ENCODE results near the gene TMC4. TPM values are rescaled to one million over a fixed set of nuclear protein-coding genes. Genes with fewer than 3 reads are reported as not detected.
A peak's percentile ranks its signal among the peaks of the same experiment; 100 is the strongest.

TMC4 gene
- total RNA-seq, 4 donors from 2014 or later = 91.5 to 386 (median 180) TPM

DNA sequence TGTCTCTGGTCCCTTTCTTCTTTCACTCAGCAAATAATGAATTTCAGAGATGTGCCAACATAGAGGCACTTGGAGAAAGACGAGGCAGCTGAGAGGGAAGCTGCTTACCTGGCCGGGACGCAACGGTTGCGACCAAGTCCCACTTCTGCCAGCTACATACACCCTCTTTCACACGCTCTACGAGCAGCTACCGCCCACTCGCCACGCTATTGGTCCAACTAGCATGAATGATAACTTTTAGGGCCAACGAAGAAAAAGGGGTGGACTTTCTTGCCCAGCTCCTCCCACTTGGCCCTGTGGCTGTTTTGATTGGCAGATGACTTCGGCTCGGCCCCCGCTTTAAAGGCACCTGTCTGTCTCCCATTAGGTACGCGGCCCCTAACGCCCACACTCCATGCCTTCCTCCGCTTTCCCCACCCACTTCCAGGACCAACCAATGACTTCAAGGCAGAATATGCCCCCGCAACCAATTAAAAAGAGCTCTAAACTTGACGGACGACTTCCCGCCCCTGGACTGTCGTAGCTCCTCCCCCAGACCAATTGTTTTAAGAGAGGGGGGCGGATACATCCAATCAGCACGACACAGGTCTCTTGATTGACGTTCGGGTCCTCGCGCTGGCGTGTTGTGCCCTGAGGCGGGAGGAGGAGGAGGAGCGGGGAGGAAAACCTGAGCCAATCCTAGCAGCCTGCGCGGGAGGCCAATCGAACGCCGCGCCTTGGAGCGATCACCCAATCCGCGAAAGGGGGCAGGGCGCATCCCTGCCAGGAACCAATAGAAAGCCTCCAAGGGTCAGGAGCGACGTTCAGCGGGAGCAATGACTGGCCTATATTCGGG is 35.9 kb downstream of the TMC4 start:
- in situ Hi-C loops (cut with MboI; ENCODE audit: low pct_ligation_motif_present in 1 of 4, low pct_unique_long_range_greater_than_20kb in 1 of 4, low sequenced_read_pairs in 3 of 4) (no loop called here), intact Hi-C loops (cut with DNase I; ENCODE audit: low total_unique reads) (no loop called here)
- no peaks in the 10 kb centered on the region for H3K36me3 ChIP-seq
- 0% methylated on average over 46 of the region's 46 CpGs; no CpG with 5 or more reads in 1 of the 2 donors for WGBS, 2 donors (ENCODE audit: low coverage in 1 of 2)
- no peaks in the 10 kb centered on the region for H3K9me3 ChIP-seq
- peak overlapping the region; percentile 88 to 99 (median 94) for H3K27ac ChIP-seq
- TF ChIP-seq EP300 (IDR thresholded peaks at IDR 0.05; ENCODE audit: low read depth) = no peak
- TF ChIP-seq, protein P1, sequence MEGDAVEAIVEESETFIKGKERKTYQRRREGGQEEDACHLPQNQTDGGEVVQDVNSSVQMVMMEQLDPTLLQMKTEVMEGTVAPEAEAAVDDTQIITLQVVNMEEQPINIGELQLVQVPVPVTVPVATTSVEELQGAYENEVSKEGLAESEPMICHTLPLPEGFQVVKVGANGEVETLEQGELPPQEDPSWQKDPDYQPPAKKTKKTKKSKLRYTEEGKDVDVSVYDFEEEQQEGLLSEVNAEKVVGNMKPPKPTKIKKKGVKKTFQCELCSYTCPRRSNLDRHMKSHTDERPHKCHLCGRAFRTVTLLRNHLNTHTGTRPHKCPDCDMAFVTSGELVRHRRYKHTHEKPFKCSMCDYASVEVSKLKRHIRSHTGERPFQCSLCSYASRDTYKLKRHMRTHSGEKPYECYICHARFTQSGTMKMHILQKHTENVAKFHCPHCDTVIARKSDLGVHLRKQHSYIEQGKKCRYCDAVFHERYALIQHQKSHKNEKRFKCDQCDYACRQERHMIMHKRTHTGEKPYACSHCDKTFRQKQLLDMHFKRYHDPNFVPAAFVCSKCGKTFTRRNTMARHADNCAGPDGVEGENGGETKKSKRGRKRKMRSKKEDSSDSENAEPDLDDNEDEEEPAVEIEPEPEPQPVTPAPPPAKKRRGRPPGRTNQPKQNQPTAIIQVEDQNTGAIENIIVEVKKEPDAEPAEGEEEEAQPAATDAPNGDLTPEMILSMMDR (IDR thresholded peaks at IDR 0.05) = no peak
- TF ChIP-seq POLR2A (IDR thresholded peaks at IDR 0.05) = peak; percentile 83
- TF ChIP-seq POLR2AphosphoS5 (IDR thresholded peaks at IDR 0.05) = peak; percentile 86 to 93 (median 90)
- H3K4me1 ChIP-seq = peaks cover 17 to 42% (median 31%) of the 10 kb centered on the region in 4 donors
- DNase-seq = peak; percentile 99
- peak overlapping the region; percentile 1 to 100 (median 100) for H3K4me3 ChIP-seq
- H3K27me3 ChIP-seq = no peaks in the 10 kb centered on the region

DNA sequence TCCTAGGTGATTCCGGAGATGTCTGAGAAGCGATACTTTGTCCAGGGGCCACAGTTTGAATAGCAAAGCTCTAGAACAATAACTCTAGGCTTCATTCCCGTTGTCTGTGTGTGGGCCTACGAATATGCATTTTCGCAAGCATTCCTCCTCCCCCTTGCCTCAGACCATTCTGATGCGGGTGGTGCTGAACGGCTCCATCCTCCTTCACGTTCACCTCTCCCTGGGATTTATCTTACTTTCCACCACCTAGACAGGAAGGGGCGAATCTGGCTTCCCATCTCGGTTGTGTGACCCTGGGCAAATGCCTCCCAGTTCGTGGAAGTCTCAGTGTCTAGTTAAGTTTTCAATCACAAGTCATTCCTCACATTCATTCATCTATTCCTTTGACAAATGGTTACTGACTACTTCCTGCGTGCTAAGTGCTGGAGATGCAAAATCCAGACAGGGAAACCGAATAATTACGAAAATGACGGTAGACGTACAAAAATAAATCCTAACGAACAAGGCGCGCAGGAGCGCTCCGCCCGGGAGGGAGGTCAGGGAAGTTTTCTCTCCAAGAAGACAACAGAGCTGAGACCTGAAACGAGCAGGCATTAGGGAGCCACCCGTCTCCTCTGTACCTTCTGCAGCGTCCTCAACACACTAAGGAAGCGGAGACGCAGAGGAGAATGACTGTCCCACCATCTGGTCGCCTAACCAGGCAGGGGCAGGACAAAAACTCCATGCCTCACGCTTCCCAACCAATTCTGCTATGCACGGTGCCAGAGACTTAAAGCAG is 36.7 kb downstream of the TMC4 start:
- in situ Hi-C loops (cut with MboI; ENCODE audit: low pct_ligation_motif_present in 1 of 4, low pct_unique_long_range_greater_than_20kb in 1 of 4, low sequenced_read_pairs in 3 of 4) (no loop called here), intact Hi-C loops (cut with DNase I; ENCODE audit: low total_unique reads) (no loop called here)
- Histone ChIP-seq H3K9me3 (no peaks in the 10 kb centered on the region), H3K27me3 (no peaks in the 10 kb centered on the region), H3K27ac (peak overlapping the region; percentile 69 to 78 (median 74)), H3K4me1 (peaks cover 17 to 42% (median 31%) of the 10 kb centered on the region in 4 donors), H3K4me3 (peak overlapping the region; percentile 1 to 56 (median 38)), H3K36me3 (no peaks in the 10 kb centered on the region)
- 0 to 5% methylated on average over 9 to 30 of the region's 30 CpGs for WGBS, 2 donors (ENCODE audit: low coverage in 1 of 2)
- no peak for DNase-seq
- TF ChIP-seq, protein P1 (IDR thresholded peaks at IDR 0.05) = no peak
- TF ChIP-seq EP300 (IDR thresholded peaks at IDR 0.05; ENCODE audit: low read depth) = no peak
- TF ChIP-seq POLR2AphosphoS5 (IDR thresholded peaks at IDR 0.05) = no peak
- TF ChIP-seq POLR2A (IDR thresholded peaks at IDR 0.05) = no peak

DNA sequence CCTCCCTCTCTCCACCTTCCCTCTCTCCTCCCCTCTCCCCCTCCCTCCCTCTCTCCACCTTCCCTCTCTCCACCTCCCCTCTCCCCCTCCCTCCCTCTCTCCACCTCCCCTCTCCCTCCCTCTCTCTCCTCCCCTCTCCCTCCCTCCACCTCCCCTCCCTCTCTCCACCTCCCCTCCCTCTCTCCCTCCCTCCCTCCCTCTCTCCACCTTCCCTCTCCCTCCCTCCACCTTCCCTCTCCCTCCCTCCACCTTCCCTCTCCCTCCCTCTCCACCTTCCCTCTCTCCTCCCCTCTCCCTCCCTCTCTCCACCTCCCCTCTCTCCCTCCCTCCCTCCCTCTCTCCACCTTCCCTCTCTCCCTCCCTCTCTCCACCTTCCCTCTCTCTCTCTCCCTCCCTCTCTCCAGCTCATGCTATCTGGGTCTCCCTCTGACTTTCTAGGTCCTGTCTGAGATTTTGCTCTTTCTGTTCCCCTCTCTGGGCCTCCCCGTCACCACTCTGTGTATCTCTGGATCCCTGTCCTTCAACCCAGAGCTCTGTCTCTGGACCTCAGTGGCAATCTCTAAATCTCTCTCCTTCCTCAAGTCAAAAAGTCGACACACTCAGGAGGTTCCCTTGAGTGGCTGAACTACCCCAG is 38.9 kb downstream of the TMC4 start:
- H3K36me3 ChIP-seq = peaks cover 0 to 8% (median 4%) of the 10 kb centered on the region in 4 donors
- H3K4me3 ChIP-seq = no peak overlapping the region
- 68 to 83% methylated on average over 1 to 2 of the region's 2 CpGs for WGBS, 2 donors (ENCODE audit: low coverage in 1 of 2)
- in situ Hi-C loops (cut with MboI; ENCODE audit: low pct_ligation_motif_present in 1 of 4, low pct_unique_long_range_greater_than_20kb in 1 of 4, low sequenced_read_pairs in 3 of 4) = no loop called here
- H3K27ac ChIP-seq = no peak overlapping the region
- H3K27me3 ChIP-seq = no peaks in the 10 kb centered on the region
- intact Hi-C loops (cut with DNase I; ENCODE audit: low total_unique reads) = no loop called here
- no peak for DNase-seq
- no peaks in the 10 kb centered on the region for H3K9me3 ChIP-seq
- no peak for TF ChIP-seq POLR2AphosphoS5 (IDR thresholded peaks at IDR 0.05)
- no peak for TF ChIP-seq POLR2A (IDR thresholded peaks at IDR 0.05)
- TF ChIP-seq EP300 (IDR thresholded peaks at IDR 0.05; ENCODE audit: low read depth) = no peak
- TF ChIP-seq, protein P1 (IDR thresholded peaks at IDR 0.05) = no peak
- H3K4me1 ChIP-seq = peaks cover 11 to 22% (median 19%) of the 10 kb centered on the region in 4 donors
